Fibroblast of skin of right biceps (primary cell): ENCODE results near the gene BLOC1S2.
"Not testable (repeated sequence)": the region's sequence is repeated elsewhere in the genome, so short reads cannot be mapped to it uniquely, and the experiment has no call there.

Source experiments
- DNase-seq: peaks from one replicate; pipeline ENCODE4 v3.0.0-alpha.2; 2013

Gene BLOC1S2

GRCh38 chr10:100289641-100290040 lies 3.2 kb upstream of the BLOC1S2 start:
- DNase-seq: no peak

- DNase-seq: no peak
Observed at GRCh38 chr10:100288196-100288595, 1.7 kb upstream of the BLOC1S2 start.

DNA sequence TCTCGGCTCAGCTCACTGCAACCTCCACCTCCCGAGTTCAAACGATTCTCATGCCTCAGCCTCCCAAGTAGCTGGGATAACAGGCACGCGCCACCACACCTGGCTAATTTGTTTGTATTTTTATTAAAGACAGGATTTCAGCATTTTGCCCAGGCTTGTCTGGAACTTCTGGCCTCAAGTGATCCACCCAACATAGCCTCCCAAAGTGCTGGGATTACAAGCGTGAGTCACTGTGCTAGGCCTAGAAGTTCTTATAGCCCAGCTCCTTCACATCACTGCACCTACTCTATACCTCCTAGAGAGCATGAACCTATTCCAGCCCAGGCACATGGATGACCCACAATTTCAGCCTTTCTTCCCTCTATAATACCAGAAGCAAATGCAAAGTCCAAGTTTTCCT lies 1.3 kb upstream of the BLOC1S2 start:
- DNase-seq: no peak

DNA sequence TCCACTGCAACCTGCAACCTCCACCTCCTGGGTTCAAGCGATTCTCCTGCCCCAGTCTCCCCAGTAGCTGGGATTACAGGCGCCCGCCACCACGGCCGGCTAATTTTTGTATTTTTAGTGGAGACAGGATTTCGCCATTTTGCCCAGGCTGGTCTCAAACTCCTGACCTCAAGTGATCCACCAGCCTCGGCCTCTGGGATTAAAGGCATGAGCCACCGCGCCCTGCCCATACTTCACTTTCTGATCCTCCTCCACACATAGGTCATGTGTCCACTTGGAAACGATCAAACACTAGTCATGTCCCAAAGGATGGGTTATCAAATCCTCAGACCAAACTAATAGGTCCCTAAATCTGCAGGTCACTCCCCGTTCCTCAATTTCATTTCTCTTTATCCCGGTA lies 1.2 kb downstream of the BLOC1S2 start:
- not testable (repeated sequence) for DNase-seq

GRCh38 chr10:100282907-100283306 lies 3.6 kb downstream of the BLOC1S2 start:
- DNase-seq: no peak

- DNase-seq: not testable (repeated sequence)
Observed at GRCh38 chr10:100276971-100277370, 9.5 kb downstream of the BLOC1S2 start.

- peak; percentile 88 for DNase-seq
Observed at GRCh38 chr10:100267239-100268104, 19.0 kb downstream of the BLOC1S2 start, which contains the start of gene CWF19L1. TSS of gene CWF19L1 (minus strand) at chr10:100267638. CDS start at chr10:100267593, 45 bp downstream.

DNA sequence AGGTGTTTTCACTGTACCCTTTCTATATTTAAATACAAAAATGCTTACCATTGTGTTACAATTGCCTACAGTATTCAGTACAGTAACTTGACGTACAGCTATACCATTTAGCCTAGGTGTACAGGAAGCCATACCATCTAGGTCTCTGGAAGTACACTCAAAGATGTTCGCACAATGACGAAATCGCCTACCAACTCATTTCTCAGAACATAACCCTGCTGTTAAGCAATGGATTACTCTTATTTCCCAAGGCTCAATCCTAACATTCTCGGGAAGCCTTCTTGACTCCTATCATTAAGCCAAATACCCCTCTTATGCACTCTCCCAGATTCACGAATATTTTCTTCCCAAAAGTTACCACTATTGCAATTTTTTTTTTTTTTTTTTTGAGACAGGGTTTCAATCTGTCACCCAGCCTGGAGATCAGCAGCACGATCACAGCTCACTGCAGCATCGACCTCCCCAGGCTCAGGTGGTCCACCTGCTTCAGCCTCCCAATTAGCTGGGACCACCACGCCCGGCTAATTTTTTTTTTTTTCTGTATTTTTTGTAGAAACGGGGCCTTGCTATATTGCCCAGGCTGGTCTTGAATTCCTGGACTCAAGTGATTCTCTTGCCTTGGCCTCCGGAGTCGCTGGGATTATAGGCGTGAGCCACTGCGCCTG lies 20.5 kb downstream of the BLOC1S2 start:
- no peak for DNase-seq

- no peak for DNase-seq
Observed at GRCh38 chr10:100254191-100254590, 32.3 kb downstream of the BLOC1S2 start.

GRCh38 chr10:100253041-100253440 lies 33.4 kb downstream of the BLOC1S2 start:
- no peak for DNase-seq

GRCh38 chr10:100248820-100249219 lies 37.7 kb downstream of the BLOC1S2 start:
- no peak for DNase-seq

DNA sequence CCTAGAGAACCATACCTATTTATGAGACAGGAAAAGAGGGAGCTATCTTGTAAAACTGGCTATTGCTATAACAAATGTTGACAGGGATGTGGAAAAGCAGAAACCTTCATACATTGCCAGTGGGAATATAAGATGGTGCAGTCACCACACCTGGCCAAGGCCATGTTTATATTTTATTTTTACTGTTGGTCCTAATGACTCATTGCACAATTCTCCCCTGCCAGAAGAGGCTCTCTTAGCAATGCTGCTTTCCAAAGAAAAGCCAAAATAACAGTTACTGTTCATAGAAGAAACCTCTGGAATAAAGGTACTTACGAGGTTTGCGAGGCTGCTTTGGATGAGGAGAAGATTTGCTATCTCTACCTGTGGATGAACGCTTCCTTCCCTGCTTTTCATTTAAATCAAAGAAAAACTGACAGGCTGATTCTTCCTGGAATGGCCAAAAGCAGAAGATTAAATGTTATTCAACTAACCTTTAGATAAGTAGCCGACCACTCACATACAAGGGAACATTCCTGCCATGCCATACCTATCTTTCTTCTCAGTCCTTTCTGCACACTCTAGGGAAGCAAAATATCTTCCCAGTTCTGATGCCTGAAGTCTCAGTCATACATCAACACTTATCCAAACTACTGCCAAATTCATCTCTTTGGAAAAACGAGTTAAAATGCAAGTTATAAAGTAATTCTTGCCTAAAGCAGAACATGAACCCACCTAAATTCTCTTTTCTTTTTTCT lies 40.8 kb downstream of the BLOC1S2 start:
- no peak for DNase-seq

- no peak for DNase-seq
Observed at GRCh38 chr10:100239851-100240250, 46.6 kb downstream of the BLOC1S2 start.

- no peak for DNase-seq
Observed at GRCh38 chr10:100238429-100238828, 48.1 kb downstream of the BLOC1S2 start.

DNA sequence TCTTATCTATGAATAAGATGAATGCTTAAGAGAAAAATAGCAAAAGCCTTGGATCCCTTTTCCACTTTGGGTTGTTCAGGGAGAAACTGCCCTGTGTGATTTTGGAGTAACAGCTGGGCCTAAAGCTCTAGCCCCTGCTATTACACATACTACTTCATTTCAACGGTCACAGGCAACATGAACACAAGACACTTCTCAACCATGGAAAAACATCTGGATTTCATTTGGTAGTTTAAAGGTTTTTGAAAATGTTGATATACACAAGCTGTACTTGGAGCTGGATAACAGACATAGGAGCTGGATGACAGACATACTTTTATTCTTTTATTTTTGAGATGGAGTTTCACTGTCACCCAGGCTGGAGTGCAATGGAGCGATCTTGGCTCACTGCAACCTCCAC lies 54.4 kb downstream of the BLOC1S2 start:
- DNase-seq: no peak

- DNase-seq: no peak
Observed at GRCh38 chr10:100229819-100230422, 56.6 kb downstream of the BLOC1S2 start.

DNA sequence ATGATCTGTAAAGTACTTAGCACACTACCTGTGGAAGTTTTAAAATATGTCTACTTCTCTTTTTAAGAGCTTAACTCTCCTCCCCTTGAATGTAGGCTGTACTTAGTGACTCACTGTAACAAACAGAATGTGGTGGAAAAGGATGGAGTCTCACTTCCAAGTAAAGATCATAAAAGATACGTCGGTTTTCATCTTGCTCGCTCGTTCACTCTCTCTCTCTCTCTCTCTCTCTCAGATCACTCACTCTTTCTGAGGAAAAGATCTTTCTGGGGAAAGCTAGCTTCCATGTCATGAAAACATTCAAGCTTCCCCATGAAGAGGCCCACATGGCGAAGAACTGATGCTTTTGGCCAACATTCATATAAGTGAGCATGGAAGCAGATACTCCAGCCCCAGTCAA lies 62.6 kb downstream of the BLOC1S2 start:
- no peak for DNase-seq
